Ectodermal cell (in vitro differentiated cells): Measurements from ENCODE around the gene HTRA3.
A peak's percentile ranks its signal among the peaks of the same experiment; 100 is the strongest.

Experiments
- H3K27ac ChIP-seq: 2 replicates; pipeline ENCODE4 v1.7.0; 2013; ENCODE audit warnings: mild to moderate bottlenecking, low read depth, low read length; ENCODE audit not compliant: insufficient read depth, poor library complexity, severe bottlenecking
- H3K27me3 ChIP-seq: 2 replicates; pipeline ENCODE4 v1.7.0; 2013; ENCODE audit warnings: mild to moderate bottlenecking, low read length; ENCODE audit not compliant: insufficient read depth, control insufficient read depth, poor library complexity, severe bottlenecking
- H3K36me3 ChIP-seq: one replicate; pipeline ENCODE4 v1.7.0; 2013; ENCODE audit warnings: low read length; ENCODE audit not compliant: control insufficient read depth, insufficient read depth
- H3K4me1 ChIP-seq: one replicate; pipeline ENCODE4 v1.7.0; 2013; ENCODE audit warnings: low read length; ENCODE audit not compliant: control insufficient read depth, insufficient read depth
- H3K4me3 ChIP-seq: 2 replicates; pipeline ENCODE4 v1.7.0; 2013; ENCODE audit warnings: low read depth, low read length, control low read depth; ENCODE audit not compliant: insufficient read depth
- H3K9me3 ChIP-seq: 2 replicates; pipeline ENCODE4 v1.7.0; 2013; ENCODE audit warnings: mild to moderate bottlenecking, low read length, moderate library complexity; ENCODE audit not compliant: control insufficient read depth
- WGBS, 2 experiments: methylation state at CpG; one replicate each; pipeline ENCODE4 v1.1.7; 2013; ENCODE audit warnings: missing lambda C conversion rate in 2 of 2; 5-methylcytosine and 5-hydroxymethylcytosine counted together

HTRA3 gene

GRCh38 chr4:8267077-8267476 lies 2.5 kb upstream of the HTRA3 start:
- Histone ChIP-seq H3K4me1 (peaks cover 8% of the 10 kb centered on the region), H3K9me3 (no peaks in the 10 kb centered on the region), H3K27ac (no peak overlapping the region), H3K4me3 (no peak overlapping the region), H3K36me3 (no peaks in the 10 kb centered on the region), H3K27me3 (peaks cover 37% of the 10 kb centered on the region)
- WGBS, 2 experiments: 76% methylated on average over 13 of the region's 13 CpGs

GRCh38 chr4:8268211-8268610 lies 1.3 kb upstream of the HTRA3 start:
- Histone ChIP-seq H3K9me3 (no peaks in the 10 kb centered on the region), H3K4me3 (no peak overlapping the region), H3K27me3 (peaks cover 44% of the 10 kb centered on the region), H3K4me1 (peaks cover 3% of the 10 kb centered on the region), H3K36me3 (no peaks in the 10 kb centered on the region), H3K27ac (no peak overlapping the region)
- WGBS, 2 experiments: 89 to 92% methylated on average over 7 of the region's 7 CpGs

GRCh38 chr4:8268901-8269534 lies 536 bp upstream of the HTRA3 start:
- Histone ChIP-seq H3K4me3 (peak overlapping the region; percentile 20), H3K4me1 (no peaks in the 10 kb centered on the region), H3K36me3 (no peaks in the 10 kb centered on the region), H3K27me3 (peaks cover 44% of the 10 kb centered on the region), H3K9me3 (no peaks in the 10 kb centered on the region), H3K27ac (no peak overlapping the region)
- 82 to 83% methylated on average over 25 of the region's 25 CpGs for WGBS, 2 experiments

GRCh38 chr4:8270418-8270771 lies 841 bp downstream of the HTRA3 start:
- WGBS, 2 experiments: 64 to 72% methylated on average over 11 of the region's 11 CpGs
- H3K36me3 ChIP-seq: no peaks in the 10 kb centered on the region
- no peak overlapping the region for H3K27ac ChIP-seq
- H3K9me3 ChIP-seq: no peaks in the 10 kb centered on the region
- H3K27me3 ChIP-seq: peaks cover 44% of the 10 kb centered on the region
- peak overlapping the region; percentile 27 for H3K4me3 ChIP-seq
- H3K4me1 ChIP-seq: peaks cover 11% of the 10 kb centered on the region

- H3K36me3 ChIP-seq: no peaks in the 10 kb centered on the region
- H3K4me3 ChIP-seq: no peak overlapping the region
- H3K27ac ChIP-seq: no peak overlapping the region
- 87 to 88% methylated on average over 27 of the region's 27 CpGs for WGBS, 2 experiments
- H3K4me1 ChIP-seq: peaks cover 14% of the 10 kb centered on the region
- peaks cover 44% of the 10 kb centered on the region for H3K27me3 ChIP-seq
- no peaks in the 10 kb centered on the region for H3K9me3 ChIP-seq
These were observed 1.6 kb downstream of the HTRA3 start for GRCh38 chr4:8270912-8271815.

- H3K4me3 ChIP-seq: no peak overlapping the region
- peaks cover 44% of the 10 kb centered on the region for H3K27me3 ChIP-seq
- WGBS, 2 experiments: 95 to 96% methylated on average over 10 of the region's 10 CpGs
- no peaks in the 10 kb centered on the region for H3K9me3 ChIP-seq
- no peaks in the 10 kb centered on the region for H3K36me3 ChIP-seq
- H3K27ac ChIP-seq: no peak overlapping the region
- H3K4me1 ChIP-seq: peaks cover 14% of the 10 kb centered on the region
These were observed 2.3 kb downstream of the HTRA3 start for GRCh38 chr4:8271821-8272220.

GRCh38 chr4:8272472-8273428 lies 3.2 kb downstream of the HTRA3 start:
- H3K27ac ChIP-seq: no peak overlapping the region
- H3K4me1 ChIP-seq: peaks cover 14% of the 10 kb centered on the region

GRCh38 chr4:8273450-8273849 lies 3.9 kb downstream of the HTRA3 start:
- Histone ChIP-seq H3K9me3 (no peaks in the 10 kb centered on the region), H3K36me3 (no peaks in the 10 kb centered on the region), H3K27me3 (peaks cover 43% of the 10 kb centered on the region), H3K4me3 (no peak overlapping the region), H3K4me1 (peaks cover 14% of the 10 kb centered on the region), H3K27ac (no peak overlapping the region)
- 84 to 85% methylated on average over 13 of the region's 13 CpGs for WGBS, 2 experiments

More at GRCh38 chr4:8272472-8273428, 3.2 kb downstream of the HTRA3 start:
- Histone ChIP-seq H3K9me3 (no peaks in the 10 kb centered on the region), H3K4me3 (no peak overlapping the region), H3K36me3 (no peaks in the 10 kb centered on the region), H3K27me3 (peaks cover 44% of the 10 kb centered on the region)
- 87 to 88% methylated on average over 30 of the region's 30 CpGs for WGBS, 2 experiments

GRCh38 chr4:8274066-8274652 lies 4.6 kb downstream of the HTRA3 start:
- Histone ChIP-seq H3K9me3 (no peaks in the 10 kb centered on the region), H3K4me1 (peaks cover 14% of the 10 kb centered on the region), H3K36me3 (no peaks in the 10 kb centered on the region), H3K27me3 (peaks cover 36% of the 10 kb centered on the region), H3K27ac (no peak overlapping the region), H3K4me3 (no peak overlapping the region)
- 95% methylated on average over 21 of the region's 21 CpGs for WGBS, 2 experiments
